ENCODE results near the gene KIF11. TPM values are rescaled to one million over a fixed set of nuclear protein-coding genes. Genes with fewer than 3 reads are reported as not detected.

KIF11 gene
- total RNA-seq: 1.3 and 47.4 TPM in 2 replicates

DNA sequence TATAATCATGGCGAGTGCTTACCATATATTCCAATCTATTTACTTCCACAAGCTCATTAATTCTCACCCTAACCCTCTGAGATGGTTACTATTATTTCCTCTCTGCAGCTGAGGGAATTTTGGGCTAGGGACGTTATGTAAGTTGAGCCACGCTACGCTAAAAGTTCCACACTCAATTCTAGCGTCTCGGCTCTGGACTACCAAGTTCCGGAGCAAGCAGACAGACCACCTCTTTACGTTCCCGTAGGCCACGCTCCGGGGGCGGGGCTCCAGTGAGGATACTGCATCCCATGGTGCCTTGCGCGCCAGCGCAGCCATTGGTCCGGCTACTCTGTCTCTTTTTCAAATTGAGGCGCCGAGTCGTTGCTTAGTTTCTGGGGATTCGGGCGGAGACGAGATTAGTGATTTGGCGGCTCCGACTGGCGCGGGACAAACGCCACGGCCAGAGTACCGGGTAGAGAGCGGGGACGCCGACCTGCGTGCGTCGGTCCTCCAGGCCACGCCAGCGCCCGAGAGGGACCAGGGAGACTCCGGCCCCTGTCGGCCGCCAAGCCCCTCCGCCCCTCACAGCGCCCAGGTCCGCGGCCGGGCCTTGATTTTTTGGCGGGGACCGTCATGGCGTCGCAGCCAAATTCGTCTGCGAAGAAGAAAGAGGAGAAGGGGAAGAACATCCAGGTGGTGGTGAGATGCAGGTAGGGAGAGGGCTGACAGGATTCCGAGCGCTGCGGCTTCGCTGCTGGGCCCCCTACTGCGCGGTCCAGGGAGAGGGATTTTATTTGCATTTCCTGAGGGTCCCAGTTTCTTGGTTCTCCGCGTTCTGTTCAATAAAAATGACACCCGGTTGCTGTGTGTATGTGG is at the start of gene KIF11:
KIF11 (plus strand) TSS at position 370 of the 858 bp plus-strand sequence; CDS start at position 616, 246 bp downstream.

DNA sequence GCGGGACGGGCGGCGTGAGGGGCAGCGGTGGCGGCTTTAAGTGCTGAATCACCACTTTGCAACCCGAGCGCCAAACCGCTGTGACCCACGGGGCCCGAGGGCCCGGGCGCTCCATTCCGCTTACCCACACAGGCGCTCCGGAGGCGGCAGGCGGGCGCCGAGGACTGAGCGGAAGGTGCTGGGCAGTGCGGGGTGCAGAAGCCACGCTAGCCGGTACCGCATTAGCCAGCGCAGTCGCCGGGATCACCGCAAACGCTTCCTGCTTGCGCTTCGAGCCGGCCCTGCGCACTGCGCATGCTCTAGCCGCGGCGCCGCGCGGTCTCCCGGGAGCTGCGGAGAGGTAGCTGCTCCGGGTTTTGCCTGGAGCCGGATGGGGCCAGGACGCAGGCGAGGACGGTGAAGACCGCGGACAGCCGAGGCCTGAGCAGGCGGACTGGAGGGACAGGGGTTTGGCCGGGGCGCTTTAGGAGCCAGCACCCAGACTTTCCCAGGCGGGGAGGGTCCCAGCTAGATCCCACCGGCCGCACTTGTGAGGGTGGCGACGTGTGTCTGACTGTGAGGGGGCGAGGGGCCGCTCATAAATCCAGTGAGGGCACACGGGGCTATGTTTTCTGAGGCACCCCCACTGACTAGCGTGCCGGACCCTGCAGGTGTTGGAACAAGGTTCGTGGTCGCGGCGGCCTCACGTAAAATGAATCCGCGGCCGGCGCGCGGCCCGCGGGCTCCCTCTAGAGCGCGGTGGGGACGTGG is 19.0 kb upstream of the KIF11 start, which contains the start of gene IDE:
IDE (minus strand) TSS at position 296 of the 750 bp plus-strand sequence; CDS start at position 222, 74 bp downstream.

DNA sequence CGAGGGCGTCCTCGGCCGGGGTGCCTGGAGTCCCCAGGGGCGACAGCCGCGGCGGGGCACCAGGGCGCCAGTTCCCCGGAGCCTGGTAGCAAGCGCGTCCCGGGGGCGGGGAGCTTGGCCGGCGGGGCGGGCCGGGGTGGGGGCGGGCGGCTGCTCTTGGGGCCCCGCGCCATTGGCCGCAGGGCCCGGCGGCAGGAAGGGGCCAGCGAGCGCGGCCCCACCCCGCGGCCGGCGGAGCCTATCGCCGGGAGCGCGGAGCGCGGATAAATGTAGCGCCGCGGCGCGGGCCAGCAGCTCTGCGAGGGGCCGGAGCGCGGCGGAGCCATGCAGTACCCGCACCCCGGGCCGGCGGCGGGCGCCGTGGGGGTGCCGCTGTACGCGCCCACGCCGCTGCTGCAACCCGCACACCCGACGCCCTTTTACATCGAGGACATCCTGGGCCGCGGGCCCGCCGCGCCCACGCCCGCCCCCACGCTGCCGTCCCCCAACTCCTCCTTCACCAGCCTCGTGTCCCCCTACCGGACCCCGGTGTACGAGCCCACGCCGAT is 96.8 kb downstream of the KIF11 start, which contains the start of gene HHEX:
HHEX (plus strand) TSS at position 293 of the 548 bp plus-strand sequence; CDS start at position 325, 32 bp downstream.

Small RNA genes within 50 kb of the gene (small RNA-seq; reads per million reads assigned to genes)
- not detected for gene RN7SL644P (ENCODE audit: low replicate concordance)

Other genes with a start within 250 kb of the KIF11 start
- 40.5 and 42.9 TPM in 2 replicates for gene IDE, start 19.0 kb upstream of the KIF11 start, total RNA-seq
- gene HHEX, start 96.8 kb downstream of the KIF11 start, total RNA-seq: 7.9 and 9.7 TPM in 2 replicates